IMR-90 (cell line): ENCODE measurements around the gene FHAD1. TPM values are rescaled to one million over a fixed set of nuclear protein-coding genes. Genes with fewer than 3 reads are reported as not detected.

ENCODE experiments used
- ATAC-seq: fragments of 200-7000 bp; cut with Tn5 transposase; 2 replicates; pipeline ENCODE4 v1.9.1; 2020; ENCODE audit warnings: low read depth, mild to moderate bottlenecking, moderate library complexity
- BruUV-seq: library from RNA; stranded (reverse); fragments of 400-500 nt; replicated peaks from 2 replicates; lab custom pipeline; 2021; lab: Mats Ljungman, UMichigan
- CTCF ChIA-PET: fragments of 300-600 bp; formaldehyde crosslinking; extraction: SDS; loops from one replicate; lab custom pipeline; 2021; ENCODE audit warnings: antibody characterized with exemption; lab: Yijun Ruan, JAX
- POLR2A ChIA-PET: fragments of 300-600 bp; sonication (Branson Sonifier 250); formaldehyde crosslinking; loops from one replicate; lab custom pipeline; 2022; ENCODE audit warnings: antibody characterized with exemption; ENCODE audit not compliant: unreplicated experiment; lab: Charles Lee
- DNase-seq: peaks from one replicate; pipeline ENCODE4 v3.0.0; 2013
- H2AFZ ChIP-seq: replicated peaks from 2 replicates; pipeline ENCODE3; 2013; ENCODE audit warnings: low read length, mild to moderate bottlenecking; ENCODE audit not compliant: poor library complexity
- H2AK5ac ChIP-seq: 2 replicates; pipeline ENCODE4 v1.6.1; 2013; ENCODE audit warnings: low read depth, low read length, inconsistent platforms
- H2AK9ac ChIP-seq: replicated peaks from 2 replicates; pipeline ENCODE3; 2013; ENCODE audit warnings: mild to moderate bottlenecking, low read depth, low read length, moderate library complexity; ENCODE audit not compliant: poor library complexity
- H2BK120ac ChIP-seq: 2 replicates; pipeline ENCODE4 v1.6.1; 2013; ENCODE audit warnings: low read depth, low read length, inconsistent platforms
- H2BK15ac ChIP-seq: 3 replicates; pipeline ENCODE4 v1.6.1; 2013; ENCODE audit warnings: low read depth, low read length, inconsistent platforms
- H2BK20ac ChIP-seq: 2 replicates; pipeline ENCODE4 v1.6.1; 2013; ENCODE audit warnings: low read depth, mild to moderate bottlenecking, inconsistent platforms, low read length, moderate library complexity
- H2BK5ac ChIP-seq: 2 replicates; pipeline ENCODE4 v1.6.1; 2013; ENCODE audit warnings: mild to moderate bottlenecking, low read depth, low read length, inconsistent platforms; ENCODE audit not compliant: poor library complexity, severe bottlenecking
- H3K14ac ChIP-seq: replicated peaks from 2 replicates; pipeline ENCODE4 v1.6.1; 2013; ENCODE audit warnings: low read depth, low read length, inconsistent platforms
- H3K18ac ChIP-seq: 2 replicates; pipeline ENCODE4 v1.6.1; 2013; ENCODE audit warnings: low read depth, low read length, control low read depth
- H3K23ac ChIP-seq: 2 replicates; pipeline ENCODE4 v1.6.1; 2013; ENCODE audit warnings: low read depth, low read length, inconsistent platforms
- H3K27ac ChIP-seq: 2 replicates; pipeline ENCODE4 v1.5.1; 2013; ENCODE audit warnings: mild to moderate bottlenecking, control low read depth, low read length; ENCODE audit not compliant: insufficient read depth
- H3K27me3 ChIP-seq: 2 replicates; pipeline ENCODE4 v1.6.1; 2013; ENCODE audit warnings: low read length; ENCODE audit not compliant: control insufficient read depth, insufficient read depth
- H3K36me3 ChIP-seq: 2 replicates; pipeline ENCODE4 v1.6.1; 2013; ENCODE audit warnings: low read length, mixed read lengths; ENCODE audit not compliant: control insufficient read depth, insufficient read depth
- H3K4ac ChIP-seq: 2 replicates; pipeline ENCODE4 v1.6.1; 2013; ENCODE audit warnings: low read depth, low read length, inconsistent platforms
- H3K4me1 ChIP-seq: 2 replicates; pipeline ENCODE4 v1.6.1; 2013; ENCODE audit warnings: low read length, mixed read lengths; ENCODE audit not compliant: control insufficient read depth, insufficient read depth
- H3K4me2 ChIP-seq: 2 replicates; pipeline ENCODE4 v1.6.1; 2013; ENCODE audit warnings: low read depth, mild to moderate bottlenecking, control low read depth, low read length, moderate library complexity
- H3K4me3 ChIP-seq: 2 replicates; pipeline ENCODE4 v1.5.1; 2013; ENCODE audit warnings: low read depth, mild to moderate bottlenecking, control low read depth, low read length, moderate library complexity; ENCODE audit not compliant: insufficient read depth
- H3K56ac ChIP-seq: 2 replicates; pipeline ENCODE4 v1.6.1; 2013; ENCODE audit warnings: low read length, inconsistent platforms; ENCODE audit not compliant: insufficient read depth; ENCODE audit errors: extremely low read depth
- H3K79me1 ChIP-seq, 2 experiments: 2 replicates each; pipeline ENCODE4 v1.6.1; 2013; ENCODE audit warnings: low read length in 2 of 2, inconsistent platforms in 1 of 2, low read depth in 1 of 2
- H3K9ac ChIP-seq: 2 replicates; pipeline ENCODE4 v1.6.1; 2013; ENCODE audit warnings: low read depth, low read length, control low read depth
- H3K9me1 ChIP-seq: 2 replicates; pipeline ENCODE4 v1.6.1; 2013; ENCODE audit warnings: low read length, inconsistent platforms; ENCODE audit not compliant: insufficient read depth
- H3K9me3 ChIP-seq: 2 replicates; pipeline ENCODE4 v1.6.1; 2013; ENCODE audit warnings: low read length; ENCODE audit not compliant: control insufficient read depth, insufficient read depth
- H4K20me1 ChIP-seq: 2 replicates; pipeline ENCODE4 v1.6.1; 2013; ENCODE audit warnings: low read length, inconsistent platforms; ENCODE audit not compliant: insufficient read depth
- H4K5ac ChIP-seq: 2 replicates; pipeline ENCODE4 v1.6.1; 2013; ENCODE audit warnings: mild to moderate bottlenecking, low read depth, low read length, control low read depth
- H4K8ac ChIP-seq, 2 experiments: 2 replicates each; pipeline ENCODE4 v1.6.1; 2013; ENCODE audit warnings: low read depth in 2 of 2, low read length in 2 of 2, control low read depth in 1 of 2, inconsistent platforms in 1 of 2
- H4K91ac ChIP-seq: 2 replicates; pipeline ENCODE4 v1.6.1; 2013; ENCODE audit warnings: low read depth, low read length, inconsistent platforms; ENCODE audit not compliant: insufficient read depth
- CEBPB ChIP-seq: IDR thresholded peaks from 2 replicates; pipeline ENCODE4 v1.6.1; 2012; ENCODE audit warnings: low read depth, low read length, improper control_type of control experiment
- CHD1 ChIP-seq: IDR thresholded peaks from 2 replicates; pipeline ENCODE4 v1.6.1; 2012; ENCODE audit warnings: low read depth, low read length, improper control_type of control experiment
- FOS ChIP-seq: fragments of 150-350 bp; IDR thresholded peaks from 2 replicates; pipeline ENCODE4 v1.6.1; 2016; ENCODE audit warnings: low read depth, low read length
- POLR2A ChIP-seq: IDR thresholded peaks from 2 replicates; pipeline ENCODE4 v1.6.1; 2012; ENCODE audit warnings: mild to moderate bottlenecking, low read depth, low read length
- RAD21 ChIP-seq: IDR thresholded peaks from 2 replicates; pipeline ENCODE4 v1.6.1; 2012; ENCODE audit warnings: low read length, improper control_type of control experiment
- WGBS, 2 experiments: methylation state at CpG; one replicate each; pipeline versions ENCODE4 v1.1.5 to v1.1.7; 2013; ENCODE audit warnings: missing lambda C conversion rate in 2 of 2; ENCODE audit not compliant: insufficient read length in 1 of 2; ENCODE audit errors: extremely low coverage in 2 of 2; 5-methylcytosine and 5-hydroxymethylcytosine counted together
- dilution Hi-C: fragments of 300-500 bp; cut with HindIII; formaldehyde crosslinking; loops from one replicate; pipeline ENCODE4 v1.14.3; 2018; ENCODE audit warnings: low sequenced_read_pairs; ENCODE audit not compliant: unreplicated experiment
- in situ Hi-C: fragments of 300-500 bp; cut with MboI; formaldehyde crosslinking; loops from 3 replicates; pipeline ENCODE4 v1.14.3; 2019; ENCODE audit warnings: low sequenced_read_pairs, inconsistent platforms, mixed read lengths
- intact Hi-C: fragments of 100-400 bp; cut with micrococcal nuclease; formaldehyde crosslinking; loops from 2 replicates; pipeline ENCODE4 v1.10.0; 2022
- polyA plus RNA-seq, 3 experiments: library from polyadenylated mRNA; depleted of rRNA; stranded (reverse); fragments of >200 nt; gene quantifications; 2 replicates each; pipeline ENCODE4 v1.2.3, GENCODE V29; 2012; ENCODE audit warnings: low replicate concordance in 1 of 3
- total RNA-seq: library from RNA; depleted of rRNA; stranded (reverse); fragments of >200 nt; gene quantifications from 2 replicates; pipeline ENCODE4 v1.2.3, GENCODE V29; 2012
- TF ChIP-seq, protein P1 (sequence below): fragments of 150-350 bp; IDR thresholded peaks from 2 replicates; pipeline ENCODE4 v1.6.1; 2016; ENCODE audit warnings: low read depth, mild to moderate bottlenecking, low read length, moderate library complexity, borderline replicate concordance
- TF ChIP-seq, protein P2 (sequence below): fragments of 150-350 bp; IDR thresholded peaks from 2 replicates; pipeline ENCODE4 v1.6.1; 2017; ENCODE audit warnings: mild to moderate bottlenecking, antibody characterized with exemption, low read length, low read depth

FHAD1 gene
- total and polyA plus RNA-seq, 2 of the 4 experiments (the other 2 are of a cell fraction) = not detected

DNA sequence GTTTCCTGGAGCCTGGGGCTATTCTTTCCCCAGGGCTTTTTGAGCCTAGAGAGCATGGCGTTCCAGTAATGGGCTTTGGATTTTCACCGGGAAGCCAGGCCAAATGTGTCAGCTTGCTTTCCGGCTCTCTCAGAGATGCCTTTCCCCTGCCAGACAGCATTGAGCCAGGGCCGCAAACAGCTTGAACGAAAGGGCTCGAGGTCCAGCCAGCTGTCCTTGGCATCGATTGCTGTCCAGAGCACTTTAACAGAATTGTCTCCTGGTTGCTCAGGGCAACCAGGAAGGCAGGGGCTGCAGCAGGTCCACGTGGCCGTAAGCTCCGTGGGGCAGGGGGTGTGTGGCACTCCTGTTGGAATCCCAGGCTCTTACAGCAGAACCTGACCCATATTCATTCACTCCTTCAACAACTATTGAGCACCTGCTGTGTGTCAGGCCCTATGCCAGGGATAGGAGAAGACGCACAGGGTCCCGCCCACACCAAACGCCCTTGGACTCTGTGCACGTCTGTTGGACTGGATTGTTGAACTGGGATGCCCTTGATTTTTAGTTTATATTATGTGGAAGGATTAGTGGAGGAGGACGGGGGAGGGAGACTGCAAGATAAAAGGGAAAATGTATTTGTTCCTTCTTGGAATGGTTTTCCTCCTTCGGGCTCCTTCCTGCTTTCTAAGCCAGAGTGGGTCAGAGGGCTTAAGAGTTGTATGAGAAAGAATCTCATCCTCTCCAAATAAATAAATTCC lies 123.9 kb downstream of the FHAD1 start:
- ATAC-seq (peak; percentile 62), DNase-seq (peak; percentile 22)
- no peak overlapping the region for H2BK120ac ChIP-seq
- H3K27ac ChIP-seq = no peak overlapping the region
- POLR2A ChIA-PET = no interaction called here
- H3K9me1 ChIP-seq = no peaks in the 10 kb centered on the region
- H2BK20ac ChIP-seq = no peak overlapping the region
- H3K36me3 ChIP-seq = no peaks in the 10 kb centered on the region
- H2BK15ac ChIP-seq = no peak overlapping the region
- no peaks in the 10 kb centered on the region for H3K79me1 ChIP-seq
- CTCF ChIA-PET = no interaction called here
- no peak overlapping the region; the same call in 1 of the 2 replicates for H3K4me2 ChIP-seq
- peak overlapping the region; percentile 57 for H2AFZ ChIP-seq
- H4K91ac ChIP-seq = no peak overlapping the region
- no peak overlapping the region for H2BK5ac ChIP-seq
- no peak overlapping the region for H4K8ac ChIP-seq
- no peak overlapping the region for H3K23ac ChIP-seq
- H3K9ac ChIP-seq = no peak overlapping the region
- H3K4me1 ChIP-seq = peaks cover 8% of the 10 kb centered on the region; the same call in 1 of the 2 replicates
- dilution Hi-C loops = no loop called here
- no peak overlapping the region for H3K56ac ChIP-seq
- H3K4ac ChIP-seq = no peak overlapping the region
- no peaks in the 10 kb centered on the region for H4K20me1 ChIP-seq
- H3K18ac ChIP-seq = no peak overlapping the region
- no peak overlapping the region for H3K14ac ChIP-seq
- H3K9me3 ChIP-seq = no peaks in the 10 kb centered on the region
- no TSS peak for BruUV-seq
- intact Hi-C loops = no loop called here
- no peaks in the 10 kb centered on the region for H3K27me3 ChIP-seq
- WGBS, 2 experiments = 27 to 100% methylated on average over 1 to 4 of the region's 16 CpGs
- no peak overlapping the region for H2AK5ac ChIP-seq
- TF ChIP-seq CEBPB (no peak), RAD21 (no peak), POLR2A (no peak), FOS (no peak), CHD1 (no peak)
- TF ChIP-seq, protein P1, sequence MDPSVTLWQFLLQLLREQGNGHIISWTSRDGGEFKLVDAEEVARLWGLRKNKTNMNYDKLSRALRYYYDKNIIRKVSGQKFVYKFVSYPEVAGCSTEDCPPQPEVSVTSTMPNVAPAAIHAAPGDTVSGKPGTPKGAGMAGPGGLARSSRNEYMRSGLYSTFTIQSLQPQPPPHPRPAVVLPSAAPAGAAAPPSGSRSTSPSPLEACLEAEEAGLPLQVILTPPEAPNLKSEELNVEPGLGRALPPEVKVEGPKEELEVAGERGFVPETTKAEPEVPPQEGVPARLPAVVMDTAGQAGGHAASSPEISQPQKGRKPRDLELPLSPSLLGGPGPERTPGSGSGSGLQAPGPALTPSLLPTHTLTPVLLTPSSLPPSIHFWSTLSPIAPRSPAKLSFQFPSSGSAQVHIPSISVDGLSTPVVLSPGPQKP = no peak
- TF ChIP-seq, protein P2, sequence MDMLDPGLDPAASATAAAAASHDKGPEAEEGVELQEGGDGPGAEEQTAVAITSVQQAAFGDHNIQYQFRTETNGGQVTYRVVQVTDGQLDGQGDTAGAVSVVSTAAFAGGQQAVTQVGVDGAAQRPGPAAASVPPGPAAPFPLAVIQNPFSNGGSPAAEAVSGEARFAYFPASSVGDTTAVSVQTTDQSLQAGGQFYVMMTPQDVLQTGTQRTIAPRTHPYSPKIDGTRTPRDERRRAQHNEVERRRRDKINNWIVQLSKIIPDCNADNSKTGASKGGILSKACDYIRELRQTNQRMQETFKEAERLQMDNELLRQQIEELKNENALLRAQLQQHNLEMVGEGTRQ = no peak
- H4K5ac ChIP-seq = no peak overlapping the region
- in situ Hi-C loops = no loop called here
- peak overlapping the region; percentile 29 for H2AK9ac ChIP-seq
- no peak overlapping the region for H3K4me3 ChIP-seq
